HepG2 (cell line): ENCODE data around the gene UBE2O. TPM values are rescaled to one million over a fixed set of nuclear protein-coding genes. Genes with fewer than 3 reads are reported as not detected.
A peak's percentile ranks its signal among the peaks of the same experiment; 100 is the strongest.

ENCODE experiments used
- DNMT3B ChIP-seq: conservative IDR thresholded peaks from 2 replicates; pipeline ENCODE4 v1.6.1; 2016; ENCODE audit warnings: missing biosample characterization, control low read depth
- FOXJ3 ChIP-seq: sonication (generic); formaldehyde crosslinking; IDR thresholded peaks from 2 replicates; pipeline ENCODE4 v1.4.0; 2020; ENCODE audit warnings: missing genetic modification reagents, mild to moderate bottlenecking, borderline replicate concordance
- HNF4G ChIP-seq, 2 experiments: sonication (generic) in 1 of 2; formaldehyde crosslinking in 1 of 2; IDR thresholded peaks; 2 replicates each; pipeline versions ENCODE4 v1.4.0 to v1.6.1; 2011 to 2020; ENCODE audit warnings: borderline replicate concordance in 2 of 2, low read depth in 2 of 2, mild to moderate bottlenecking in 2 of 2, low read length in 1 of 2, missing genetic modification reagents in 1 of 2, moderate library complexity in 1 of 2
- IRF2 ChIP-seq: IDR thresholded peaks from 2 replicates; pipeline ENCODE4 v1.6.1; 2018; ENCODE audit warnings: missing genetic modification reagents, missing compliant biosample characterization
- JUNB ChIP-seq: sonication (generic); formaldehyde crosslinking; IDR thresholded peaks from 2 replicates; pipeline ENCODE4 v1.8.0; 2022; ENCODE audit warnings: missing genetic modification reagents, mild to moderate bottlenecking, borderline replicate concordance
- NCOA5 ChIP-seq: sonication (generic); formaldehyde crosslinking; IDR thresholded peaks from 2 replicates; pipeline ENCODE4 v1.4.0; 2020; ENCODE audit warnings: missing genetic modification reagents
- NFE2L2 ChIP-seq: fragments of 150-350 bp; IDR thresholded peaks from 2 replicates; pipeline ENCODE4 v1.6.1; 2014; ENCODE audit warnings: low read length
- PAX8 ChIP-seq: sonication (generic); formaldehyde crosslinking; IDR thresholded peaks from 2 replicates; pipeline ENCODE4 v1.8.0; 2022; ENCODE audit warnings: mild to moderate bottlenecking, missing genetic modification reagents, borderline replicate concordance
- SMC3 ChIP-seq: IDR thresholded peaks from 2 replicates; pipeline ENCODE4 v1.6.1; 2011; ENCODE audit warnings: low read length, improper control_type of control experiment
- SSRP1 ChIP-seq: IDR thresholded peaks from 2 replicates; pipeline ENCODE4 v1.6.1; 2016; ENCODE audit warnings: control low read depth
- TAF1 ChIP-seq: sonication (generic); formaldehyde crosslinking; IDR thresholded peaks from 2 replicates; pipeline ENCODE4 v1.4.0; 2020; ENCODE audit warnings: missing genetic modification reagents
- TBP ChIP-seq: sonication (generic); formaldehyde crosslinking; IDR thresholded peaks from 2 replicates; pipeline ENCODE4 v1.5.0; 2020; ENCODE audit warnings: missing genetic modification reagents
- YEATS2 ChIP-seq: sonication (generic); formaldehyde crosslinking; IDR thresholded peaks from 2 replicates; pipeline ENCODE4 v1.4.0; 2020; ENCODE audit warnings: missing genetic modification reagents, borderline replicate concordance
- ZFX ChIP-seq: sonication (generic); formaldehyde crosslinking; IDR thresholded peaks from 2 replicates; pipeline ENCODE4 v1.4.0; 2020; ENCODE audit warnings: mild to moderate bottlenecking, low read depth, missing genetic modification reagents, moderate library complexity
- ZKSCAN1 ChIP-seq: fragments of 150-350 bp; IDR thresholded peaks from 2 replicates; pipeline ENCODE4 v1.6.1; 2014; ENCODE audit warnings: low read length
- ZNF260 ChIP-seq: sonication (generic); formaldehyde crosslinking; IDR thresholded peaks from 2 replicates; pipeline ENCODE4 v1.4.0; 2020; ENCODE audit warnings: missing genetic modification reagents, low read depth, mild to moderate bottlenecking, borderline replicate concordance
- ZNF44 ChIP-seq: sonication (generic); formaldehyde crosslinking; IDR thresholded peaks from 2 replicates; pipeline ENCODE4 v1.5.1; 2020; ENCODE audit warnings: mild to moderate bottlenecking, missing genetic modification reagents
- ZNF484 ChIP-seq: sonication (generic); formaldehyde crosslinking; IDR thresholded peaks from 2 replicates; pipeline ENCODE4 v1.5.1; 2020; ENCODE audit warnings: mild to moderate bottlenecking, low read depth, missing genetic modification reagents, borderline replicate concordance
- ZNF674 ChIP-seq: sonication (generic); formaldehyde crosslinking; IDR thresholded peaks from 2 replicates; pipeline ENCODE4 v1.5.0; 2020; ENCODE audit warnings: low read depth, mild to moderate bottlenecking, missing genetic modification reagents
- polyA plus RNA-seq, 8 experiments: library from polyadenylated mRNA; depleted of rRNA in 3 of 8; stranded (reverse) in 7 of 8; unstranded in 1 of 8; fragments of >200 nt; fragmentation: Illumina TruSeq in 4 of 8; extraction: Trizol in 4 of 8; gene quantifications; 2 replicates each; pipeline versions ENCODE4 v1.2.1 to v1.2.3, GENCODE V29; 2011 to 2016; ENCODE audit warnings: low read depth in 4 of 8, missing spikeins in 1 of 8, mixed read lengths in 1 of 8; ENCODE audit not compliant: insufficient read depth in 1 of 8
- total RNA-seq, 5 experiments: library from RNA; depleted of rRNA; stranded (reverse); fragments of >200 nt; fragmentation: Illumina TruSeq; extraction: Trizol; gene quantifications; 2 replicates each; pipeline ENCODE4 v1.2.3, GENCODE V29; 2016; ENCODE audit warnings: low read depth in 1 of 5
- TF ChIP-seq, protein P1 (sequence below): fragments of 450-650 bp; IDR thresholded peaks from 2 replicates; pipeline ENCODE4 v1.6.1; 2017
- TF ChIP-seq, protein P2 (sequence below): sonication (generic); formaldehyde crosslinking; IDR thresholded peaks from 2 replicates; pipeline ENCODE4 v1.8.1; 2022; ENCODE audit warnings: low read depth, mild to moderate bottlenecking, missing genetic modification reagents
- TF ChIP-seq, protein P3 (sequence below): sonication (generic); formaldehyde crosslinking; IDR thresholded peaks from 2 replicates; pipeline ENCODE4 v1.8.1; 2022; ENCODE audit warnings: mild to moderate bottlenecking, missing genetic modification reagents
- TF ChIP-seq, protein P4 (sequence below): sonication (generic); formaldehyde crosslinking; conservative IDR thresholded peaks from 2 replicates; pipeline ENCODE4 v1.4.0; 2020; ENCODE audit warnings: missing genetic modification reagents

Gene UBE2O
- total and polyA plus RNA-seq, 2 of the 13 experiments (the other 11 are each of a cell fraction or from before 2014, with no cell fraction given) = 21.5 to 23.5 TPM

DNA sequence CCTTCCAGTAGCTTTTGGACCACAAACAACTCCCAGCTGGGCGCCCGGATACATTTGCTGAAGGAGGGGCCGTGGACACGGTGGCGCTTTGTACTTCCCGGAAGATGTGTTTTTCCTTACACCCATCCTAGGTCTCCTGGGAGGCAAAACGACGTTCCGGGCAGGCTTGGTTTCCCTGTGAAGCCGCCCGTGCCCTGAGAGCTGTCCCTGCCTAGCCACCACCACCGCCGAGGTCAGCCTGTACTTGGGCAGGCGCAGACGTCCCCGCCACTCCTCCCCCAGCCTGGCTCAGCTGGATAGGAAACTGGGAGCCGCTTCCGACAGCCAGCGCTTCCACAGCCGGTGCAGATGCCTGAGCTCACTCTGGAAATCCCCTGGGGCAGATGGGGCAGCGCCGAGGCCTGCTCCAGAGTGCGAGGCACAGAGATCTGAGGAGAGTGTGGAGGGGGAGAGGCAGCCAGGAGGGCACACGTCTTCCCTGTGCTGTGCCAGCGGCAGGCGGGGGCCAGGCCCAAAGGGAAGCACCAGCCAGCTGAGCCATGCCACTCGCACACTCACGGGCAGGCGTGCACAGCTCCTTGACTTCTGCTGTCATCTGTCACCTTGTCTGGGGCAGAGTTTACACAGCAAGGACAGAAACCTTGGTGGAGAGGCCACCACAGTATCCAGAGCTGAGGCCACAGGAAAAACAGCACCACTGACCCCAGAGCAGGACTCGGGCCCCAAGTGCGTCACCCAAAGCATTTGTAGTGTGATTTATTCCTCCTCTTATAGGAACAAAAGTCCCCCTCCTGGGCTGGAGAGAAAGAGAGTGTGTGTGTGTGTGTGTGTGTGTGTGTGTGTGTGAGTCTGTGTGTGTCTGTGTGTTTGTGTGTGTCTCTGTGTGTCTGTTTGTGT is 45.3 kb upstream of the UBE2O start (continued):
- TF ChIP-seq PAX8 (CRISPR knock-in tag) (peak; percentile 49; the same call in 1 of the 2 replicates), DNMT3B (CRISPR knock-in tag) (0 out of 2 replicates have a peak, but pooled peaks have one; percentile 28), NCOA5 (no peak), ZNF260 (CRISPR knock-in tag) (no peak), TBP (no peak), HNF4G (IDR thresholded peaks at IDR 0.05; ENCODE audit: borderline replicate concordance, low read depth, low read length) (no peak), HNF4G (CRISPR knock-in tag; IDR thresholded peaks at IDR 0.05; ENCODE audit: borderline replicate concordance, low read depth) (peak; percentile 9; the same call in 1 of the 2 replicates), JUNB (no peak), TAF1 (0 out of 2 replicates have a peak, but pooled peaks have one; percentile 44), SMC3 (no peak), YEATS2 (no peak), ZNF674 (CRISPR knock-in tag) (no peak), SSRP1 (CRISPR knock-in tag) (no peak), IRF2 (CRISPR knock-in tag) (peak; percentile 39; the same call in 1 of the 2 replicates), ZNF44 (CRISPR knock-in tag) (no peak; the same call in 1 of the 2 replicates), ZFX (CRISPR knock-in tag) (peak; percentile 90), ZKSCAN1 (no peak), FOXJ3 (CRISPR knock-in tag) (no peak), ZNF484 (0 out of 2 replicates have a peak, but pooled peaks have one; percentile 13), NFE2L2 (no peak)
- TF ChIP-seq, protein P1, sequence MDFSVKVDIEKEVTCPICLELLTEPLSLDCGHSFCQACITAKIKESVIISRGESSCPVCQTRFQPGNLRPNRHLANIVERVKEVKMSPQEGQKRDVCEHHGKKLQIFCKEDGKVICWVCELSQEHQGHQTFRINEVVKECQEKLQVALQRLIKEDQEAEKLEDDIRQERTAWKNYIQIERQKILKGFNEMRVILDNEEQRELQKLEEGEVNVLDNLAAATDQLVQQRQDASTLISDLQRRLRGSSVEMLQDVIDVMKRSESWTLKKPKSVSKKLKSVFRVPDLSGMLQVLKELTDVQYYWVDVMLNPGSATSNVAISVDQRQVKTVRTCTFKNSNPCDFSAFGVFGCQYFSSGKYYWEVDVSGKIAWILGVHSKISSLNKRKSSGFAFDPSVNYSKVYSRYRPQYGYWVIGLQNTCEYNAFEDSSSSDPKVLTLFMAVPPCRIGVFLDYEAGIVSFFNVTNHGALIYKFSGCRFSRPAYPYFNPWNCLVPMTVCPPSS = no peak
- TF ChIP-seq, protein P2, sequence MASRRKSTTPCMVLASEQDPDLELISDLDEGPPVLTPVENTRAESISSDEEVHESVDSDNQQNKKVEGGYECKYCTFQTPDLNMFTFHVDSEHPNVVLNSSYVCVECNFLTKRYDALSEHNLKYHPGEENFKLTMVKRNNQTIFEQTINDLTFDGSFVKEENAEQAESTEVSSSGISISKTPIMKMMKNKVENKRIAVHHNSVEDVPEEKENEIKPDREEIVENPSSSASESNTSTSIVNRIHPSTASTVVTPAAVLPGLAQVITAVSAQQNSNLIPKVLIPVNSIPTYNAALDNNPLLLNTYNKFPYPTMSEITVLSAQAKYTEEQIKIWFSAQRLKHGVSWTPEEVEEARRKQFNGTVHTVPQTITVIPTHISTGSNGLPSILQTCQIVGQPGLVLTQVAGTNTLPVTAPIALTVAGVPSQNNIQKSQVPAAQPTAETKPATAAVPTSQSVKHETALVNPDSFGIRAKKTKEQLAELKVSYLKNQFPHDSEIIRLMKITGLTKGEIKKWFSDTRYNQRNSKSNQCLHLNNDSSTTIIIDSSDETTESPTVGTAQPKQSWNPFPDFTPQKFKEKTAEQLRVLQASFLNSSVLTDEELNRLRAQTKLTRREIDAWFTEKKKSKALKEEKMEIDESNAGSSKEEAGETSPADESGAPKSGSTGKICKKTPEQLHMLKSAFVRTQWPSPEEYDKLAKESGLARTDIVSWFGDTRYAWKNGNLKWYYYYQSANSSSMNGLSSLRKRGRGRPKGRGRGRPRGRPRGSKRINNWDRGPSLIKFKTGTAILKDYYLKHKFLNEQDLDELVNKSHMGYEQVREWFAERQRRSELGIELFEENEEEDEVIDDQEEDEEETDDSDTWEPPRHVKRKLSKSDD (CRISPR knock-in tag) = no peak; the same call in 1 of the 2 replicates
- TF ChIP-seq, protein P3, sequence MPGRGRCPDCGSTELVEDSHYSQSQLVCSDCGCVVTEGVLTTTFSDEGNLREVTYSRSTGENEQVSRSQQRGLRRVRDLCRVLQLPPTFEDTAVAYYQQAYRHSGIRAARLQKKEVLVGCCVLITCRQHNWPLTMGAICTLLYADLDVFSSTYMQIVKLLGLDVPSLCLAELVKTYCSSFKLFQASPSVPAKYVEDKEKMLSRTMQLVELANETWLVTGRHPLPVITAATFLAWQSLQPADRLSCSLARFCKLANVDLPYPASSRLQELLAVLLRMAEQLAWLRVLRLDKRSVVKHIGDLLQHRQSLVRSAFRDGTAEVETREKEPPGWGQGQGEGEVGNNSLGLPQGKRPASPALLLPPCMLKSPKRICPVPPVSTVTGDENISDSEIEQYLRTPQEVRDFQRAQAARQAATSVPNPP = no peak
- TF ChIP-seq, protein P4, sequence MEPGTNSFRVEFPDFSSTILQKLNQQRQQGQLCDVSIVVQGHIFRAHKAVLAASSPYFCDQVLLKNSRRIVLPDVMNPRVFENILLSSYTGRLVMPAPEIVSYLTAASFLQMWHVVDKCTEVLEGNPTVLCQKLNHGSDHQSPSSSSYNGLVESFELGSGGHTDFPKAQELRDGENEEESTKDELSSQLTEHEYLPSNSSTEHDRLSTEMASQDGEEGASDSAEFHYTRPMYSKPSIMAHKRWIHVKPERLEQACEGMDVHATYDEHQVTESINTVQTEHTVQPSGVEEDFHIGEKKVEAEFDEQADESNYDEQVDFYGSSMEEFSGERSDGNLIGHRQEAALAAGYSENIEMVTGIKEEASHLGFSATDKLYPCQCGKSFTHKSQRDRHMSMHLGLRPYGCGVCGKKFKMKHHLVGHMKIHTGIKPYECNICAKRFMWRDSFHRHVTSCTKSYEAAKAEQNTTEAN (CRISPR knock-in tag) = peak; percentile 70; the same call in 1 of the 2 replicates
